AG20443 (cell line): ENCODE results near the gene LRRC26.

Experiments used
- DNase-seq: peaks from one replicate; pipeline ENCODE4 v3.0.0; 2012; ENCODE audit warnings: low spot score, mixed read lengths

LRRC26 gene

DNA sequence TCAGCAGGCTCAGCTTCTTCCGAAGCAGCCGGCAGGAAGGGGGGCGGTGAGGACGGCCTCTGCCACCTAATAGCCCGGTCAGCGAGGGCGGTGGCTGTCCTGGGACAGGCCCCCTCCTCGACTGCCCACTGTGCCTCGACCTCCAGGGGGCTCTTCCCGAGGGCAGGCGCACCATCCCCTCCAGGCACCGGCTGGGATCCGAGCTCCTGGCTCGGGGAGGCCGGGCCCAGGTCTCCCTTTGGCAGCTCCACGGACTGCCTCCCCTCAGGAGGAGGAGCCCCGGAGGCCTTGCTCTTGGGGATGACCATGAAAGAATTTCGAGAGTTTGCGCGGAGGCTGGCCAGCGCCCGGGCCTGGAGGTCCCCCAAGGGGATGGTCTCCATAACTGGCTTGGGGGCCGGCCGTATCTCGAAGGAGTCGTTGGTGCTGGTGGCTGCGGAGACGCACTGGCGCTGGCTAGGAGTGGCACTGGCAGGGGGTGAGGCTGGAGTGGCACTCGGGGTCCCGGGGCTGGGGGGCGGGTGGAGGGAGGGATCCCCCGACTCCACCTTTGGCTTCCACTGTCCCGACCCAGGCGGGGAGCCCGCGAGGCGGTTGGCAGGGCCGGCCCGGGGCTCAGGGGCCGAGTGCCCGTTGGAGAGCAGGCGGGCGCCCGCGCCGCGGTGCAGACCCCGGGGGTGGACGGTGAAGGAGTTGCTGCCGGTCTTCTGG, 29.7 kb upstream of the LRRC26 start:
- DNase-seq = no peak

DNA sequence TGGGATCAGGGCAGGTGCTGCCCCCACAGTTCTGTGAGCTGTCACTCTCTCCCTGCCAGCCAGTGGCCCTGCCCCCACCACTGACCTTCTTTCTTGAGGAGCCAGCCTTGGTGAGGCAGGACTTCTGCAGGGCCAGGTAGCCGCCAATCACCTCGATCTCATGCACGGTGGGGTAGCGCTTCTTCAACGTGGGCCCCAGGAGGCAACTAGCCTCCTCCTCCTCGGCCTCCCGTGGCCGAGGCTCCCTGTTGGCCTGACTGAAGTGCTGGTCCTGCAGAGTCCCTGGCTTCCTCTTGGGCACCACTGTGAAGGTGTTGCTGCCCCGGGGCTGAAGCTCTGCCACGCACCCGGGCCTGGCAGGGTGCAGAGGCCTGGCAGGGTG, 29.0 kb upstream of the LRRC26 start:
- no peak for DNase-seq

DNA sequence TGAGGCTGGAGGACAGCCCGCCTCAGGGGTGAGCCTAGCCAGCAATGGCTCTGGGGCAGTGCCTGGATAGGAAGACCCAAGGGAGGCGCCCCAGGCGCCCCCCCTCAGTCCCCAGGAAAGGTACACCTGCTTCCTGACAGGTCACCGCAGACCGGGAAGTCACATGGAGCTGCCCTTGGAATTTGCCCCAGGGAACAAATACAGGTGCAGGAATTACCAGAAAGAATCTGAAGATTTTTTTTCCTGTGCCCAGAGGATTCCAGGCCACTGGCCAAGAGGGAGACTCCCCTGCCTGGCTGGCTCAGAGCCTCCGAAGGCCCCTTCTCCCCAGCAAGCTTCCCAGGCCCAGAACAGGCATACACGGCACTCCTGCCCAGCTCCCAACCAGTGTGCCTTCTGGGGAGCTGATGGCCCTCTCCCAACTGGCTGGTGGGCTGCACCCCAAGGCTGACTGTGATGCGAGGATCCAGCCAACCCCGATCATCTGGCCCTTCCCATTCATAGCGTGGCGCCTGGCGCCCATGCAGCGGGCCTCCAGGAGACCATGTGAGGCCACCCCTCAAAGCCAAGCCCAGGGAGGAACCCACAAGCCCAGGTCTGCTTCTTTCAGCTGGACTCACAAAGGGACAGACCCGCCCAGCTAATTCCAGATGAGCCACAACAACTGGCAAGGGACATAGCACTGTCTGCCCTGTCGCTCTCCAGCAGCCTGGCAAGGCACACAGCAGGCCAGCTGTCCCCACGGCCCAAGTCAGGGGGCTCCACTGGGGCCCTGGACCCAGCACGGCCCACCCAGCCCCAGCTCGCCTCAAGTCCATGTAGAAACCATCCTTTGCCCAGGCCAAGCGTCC, 28.4 kb upstream of the LRRC26 start:
- no peak for DNase-seq

DNA sequence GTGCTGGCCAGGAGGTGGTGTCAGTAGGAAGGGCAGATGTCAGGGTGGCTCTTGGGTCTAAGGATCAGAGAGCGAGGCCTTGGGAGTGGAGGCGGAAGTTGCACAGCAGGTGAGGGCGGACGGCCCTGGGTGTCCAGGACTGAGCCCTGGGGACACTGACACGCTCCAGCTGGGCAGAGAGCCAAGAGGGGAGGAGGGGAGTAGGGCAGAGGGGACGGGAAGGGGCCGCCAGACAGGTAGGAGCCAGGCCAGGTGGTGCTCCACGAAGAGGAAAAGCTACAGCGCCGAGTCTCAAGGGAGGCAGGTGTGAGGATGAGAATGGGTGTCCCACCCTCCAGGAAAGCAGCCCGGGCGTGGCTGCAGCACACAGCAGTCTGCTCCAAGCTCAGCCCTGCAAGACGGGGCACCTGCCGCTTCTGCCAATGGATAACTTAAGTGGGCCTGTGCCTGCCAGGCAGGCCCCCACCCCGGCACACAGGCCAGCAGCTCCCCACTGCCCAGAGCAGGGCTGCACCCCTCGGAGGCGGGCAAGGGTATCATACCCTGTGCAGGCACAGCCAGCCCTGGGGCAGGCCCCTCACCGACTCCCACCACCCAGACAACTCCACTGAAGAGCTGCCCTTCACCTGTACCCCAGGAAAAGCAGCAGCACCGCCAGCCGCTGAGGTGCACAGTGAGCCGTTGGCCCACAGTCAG, 25.8 kb upstream of the LRRC26 start:
- no peak for DNase-seq

DNA sequence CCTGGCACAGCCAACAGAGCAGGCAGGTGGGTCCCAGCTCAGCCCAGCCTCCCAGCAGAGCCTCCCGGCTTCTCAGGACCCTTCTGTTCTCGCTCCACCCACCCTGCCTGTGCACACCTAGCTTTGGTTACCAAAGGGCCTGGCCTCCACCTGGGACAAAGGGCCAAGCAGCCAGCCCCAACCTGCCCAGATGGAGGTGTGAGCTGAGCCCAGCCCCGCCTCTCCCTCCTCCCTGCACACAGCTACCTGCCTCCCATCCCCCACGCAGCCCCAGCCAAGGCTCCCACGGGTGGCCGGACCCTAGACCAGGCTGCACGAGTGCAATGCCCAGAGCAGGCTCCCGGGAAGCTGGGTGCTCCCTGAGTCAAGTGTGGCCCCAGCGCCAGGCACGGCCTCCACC, 25.1 kb upstream of the LRRC26 start:
- DNase-seq = no peak

DNA sequence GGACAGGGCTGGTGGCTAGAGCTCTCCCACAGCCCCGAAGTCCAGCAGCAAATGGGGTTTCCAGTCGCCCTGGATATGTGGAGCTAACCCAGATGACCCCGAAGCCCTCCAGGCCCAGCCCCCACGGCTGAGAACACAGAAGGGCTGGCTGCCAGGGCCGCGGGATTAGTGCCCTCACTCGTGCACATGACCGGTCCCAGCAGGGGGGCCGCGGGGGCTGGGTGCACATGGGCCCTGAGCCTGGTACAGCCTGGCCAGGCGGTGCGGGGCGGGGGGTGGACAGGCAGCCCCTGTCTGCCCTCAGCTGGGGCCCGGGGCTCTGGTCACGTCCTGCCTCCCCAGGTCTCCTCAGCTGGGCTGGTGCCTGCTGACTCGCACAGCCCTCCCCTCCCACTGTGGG, 24.5 kb upstream of the LRRC26 start:
- DNase-seq = no peak

DNA sequence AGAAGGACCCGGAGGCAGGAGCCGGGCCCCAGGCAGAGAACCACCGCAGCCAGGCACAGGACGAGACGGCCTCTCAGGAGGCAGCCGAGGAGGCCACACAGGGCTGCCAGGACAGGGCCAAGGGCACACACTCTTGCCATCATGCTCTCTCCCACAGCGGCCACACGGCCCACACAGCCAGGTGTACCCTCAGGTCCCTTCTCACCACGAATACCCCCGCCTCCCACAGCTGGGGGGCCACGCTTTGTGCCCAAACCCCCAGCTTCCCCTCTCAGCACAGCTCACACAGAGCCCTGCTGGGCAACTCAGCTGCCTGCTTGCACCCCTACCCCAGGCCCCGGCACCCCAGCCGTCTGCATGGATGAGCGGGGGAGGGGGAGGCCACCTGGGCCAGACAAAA, 23.9 kb upstream of the LRRC26 start:
- no peak for DNase-seq

DNA sequence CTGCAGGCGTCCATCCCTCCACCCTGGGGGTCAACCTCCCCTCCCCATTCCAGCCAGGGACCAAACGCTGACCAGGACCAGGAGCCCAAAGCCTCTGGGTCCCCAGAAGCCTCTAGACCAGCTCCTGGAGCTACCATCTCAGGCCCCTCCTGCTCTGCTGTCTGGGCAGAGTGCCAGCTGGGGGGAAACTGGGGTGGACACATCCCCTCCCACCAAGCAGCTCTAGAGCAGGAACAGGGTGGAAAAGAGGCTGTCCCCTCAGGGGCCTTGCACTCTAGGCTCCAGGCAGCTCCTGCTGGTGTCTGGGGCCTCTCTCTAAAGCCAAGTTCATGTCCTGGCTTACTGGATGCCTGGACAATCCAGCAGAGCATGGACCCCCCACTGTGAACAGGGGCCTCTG, 23.0 kb upstream of the LRRC26 start:
- no peak for DNase-seq

DNA sequence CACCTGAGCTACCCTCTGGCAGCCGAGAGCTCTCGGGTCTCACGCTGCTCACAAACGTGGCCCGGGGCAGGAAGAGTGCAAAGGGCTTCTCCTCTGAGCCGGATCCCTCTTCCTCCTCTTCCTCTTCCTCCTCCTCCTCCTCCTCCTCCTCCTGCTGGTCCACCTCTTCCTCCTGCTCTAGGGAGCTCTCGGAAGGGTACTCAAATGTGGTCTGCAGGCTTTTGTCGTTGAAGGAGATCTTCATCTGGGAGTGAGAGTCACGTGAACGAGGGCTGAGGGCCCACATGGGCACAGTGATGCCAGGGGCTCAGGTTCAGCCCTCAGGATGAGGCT, 22.6 kb upstream of the LRRC26 start:
- no peak for DNase-seq

DNA sequence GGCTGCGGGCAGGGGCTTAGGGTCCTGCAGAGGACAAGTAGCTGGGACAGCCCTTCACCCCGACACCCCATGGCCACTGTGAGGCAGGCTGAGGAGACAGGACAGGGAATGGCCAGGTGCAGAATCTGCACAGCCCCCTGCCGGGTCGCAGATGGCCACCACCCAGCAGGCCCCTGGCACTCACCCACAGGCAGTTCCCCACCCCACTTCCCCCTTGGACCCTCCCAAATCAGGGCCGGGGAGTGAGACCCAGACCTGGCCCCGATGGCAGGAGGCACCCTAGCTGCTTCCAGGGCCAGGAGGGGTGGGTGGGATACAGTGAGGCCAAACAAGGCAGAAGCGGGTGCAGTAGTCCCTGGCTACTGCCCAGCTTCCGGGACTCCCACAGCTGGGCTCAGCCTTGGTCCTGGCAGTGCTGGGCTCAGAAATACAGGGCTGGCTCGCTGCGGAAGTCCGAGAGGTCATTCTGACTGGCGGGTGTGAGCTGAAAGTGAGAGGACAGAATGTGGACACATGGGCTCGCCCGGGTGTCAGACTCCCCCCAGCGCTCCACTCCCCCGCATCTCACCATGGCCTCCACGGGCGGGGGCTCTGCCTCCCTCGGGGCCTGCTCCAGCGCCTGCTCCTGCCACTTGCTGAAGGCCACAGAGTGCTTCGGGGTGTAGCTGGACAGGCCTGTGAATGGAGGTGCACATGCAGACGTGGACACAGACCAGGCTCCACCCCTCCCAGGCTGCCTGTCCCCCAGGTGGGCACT, 22.0 kb upstream of the LRRC26 start:
- DNase-seq = no peak

DNA sequence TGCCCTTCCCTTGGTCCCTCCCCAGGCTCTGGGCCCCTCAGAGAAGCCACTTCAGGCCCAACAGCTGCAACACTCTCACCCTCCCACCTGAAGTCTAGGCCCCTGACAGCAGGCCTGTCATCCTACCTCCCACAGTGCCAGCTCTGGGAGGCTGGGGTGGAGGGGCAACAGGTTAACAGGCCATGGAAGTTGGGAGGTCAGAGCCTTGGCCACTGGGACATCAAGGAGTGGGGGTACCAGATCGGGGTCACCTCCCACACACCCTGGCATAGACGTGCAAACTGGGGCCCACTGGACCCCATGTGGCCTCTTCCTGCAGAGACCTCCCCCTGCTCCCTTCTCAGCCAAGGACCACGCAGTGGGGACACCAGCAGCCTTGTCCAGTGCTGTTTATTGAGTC, 21.4 kb upstream of the LRRC26 start:
- no peak for DNase-seq

DNA sequence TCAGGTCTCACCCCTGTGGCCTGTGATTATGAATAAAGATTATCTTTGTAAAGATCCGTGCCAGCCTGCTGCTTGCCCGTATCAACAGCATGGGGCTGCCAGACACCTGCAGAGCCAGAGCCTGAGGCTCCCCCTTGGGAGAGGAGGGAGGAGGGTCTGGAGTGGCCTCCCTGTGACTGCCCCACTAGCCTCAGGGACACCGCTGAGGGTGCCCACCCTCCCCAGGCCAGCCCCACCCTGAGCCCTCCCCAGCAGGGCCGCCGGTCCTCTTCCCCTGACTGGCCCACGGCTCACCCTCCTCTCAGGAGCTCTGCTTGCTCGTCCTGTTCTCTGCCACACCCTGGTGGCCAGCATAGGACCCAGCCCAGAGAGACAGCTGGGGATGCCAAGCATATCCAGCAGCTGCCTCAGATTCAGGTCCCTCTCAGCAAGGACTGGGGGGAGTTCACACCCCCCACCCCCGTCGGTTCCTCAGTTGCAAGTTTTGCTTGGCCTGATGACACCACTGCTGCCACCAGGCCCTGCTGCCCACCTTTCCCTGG, 20.5 kb upstream of the LRRC26 start:
- no peak for DNase-seq

DNA sequence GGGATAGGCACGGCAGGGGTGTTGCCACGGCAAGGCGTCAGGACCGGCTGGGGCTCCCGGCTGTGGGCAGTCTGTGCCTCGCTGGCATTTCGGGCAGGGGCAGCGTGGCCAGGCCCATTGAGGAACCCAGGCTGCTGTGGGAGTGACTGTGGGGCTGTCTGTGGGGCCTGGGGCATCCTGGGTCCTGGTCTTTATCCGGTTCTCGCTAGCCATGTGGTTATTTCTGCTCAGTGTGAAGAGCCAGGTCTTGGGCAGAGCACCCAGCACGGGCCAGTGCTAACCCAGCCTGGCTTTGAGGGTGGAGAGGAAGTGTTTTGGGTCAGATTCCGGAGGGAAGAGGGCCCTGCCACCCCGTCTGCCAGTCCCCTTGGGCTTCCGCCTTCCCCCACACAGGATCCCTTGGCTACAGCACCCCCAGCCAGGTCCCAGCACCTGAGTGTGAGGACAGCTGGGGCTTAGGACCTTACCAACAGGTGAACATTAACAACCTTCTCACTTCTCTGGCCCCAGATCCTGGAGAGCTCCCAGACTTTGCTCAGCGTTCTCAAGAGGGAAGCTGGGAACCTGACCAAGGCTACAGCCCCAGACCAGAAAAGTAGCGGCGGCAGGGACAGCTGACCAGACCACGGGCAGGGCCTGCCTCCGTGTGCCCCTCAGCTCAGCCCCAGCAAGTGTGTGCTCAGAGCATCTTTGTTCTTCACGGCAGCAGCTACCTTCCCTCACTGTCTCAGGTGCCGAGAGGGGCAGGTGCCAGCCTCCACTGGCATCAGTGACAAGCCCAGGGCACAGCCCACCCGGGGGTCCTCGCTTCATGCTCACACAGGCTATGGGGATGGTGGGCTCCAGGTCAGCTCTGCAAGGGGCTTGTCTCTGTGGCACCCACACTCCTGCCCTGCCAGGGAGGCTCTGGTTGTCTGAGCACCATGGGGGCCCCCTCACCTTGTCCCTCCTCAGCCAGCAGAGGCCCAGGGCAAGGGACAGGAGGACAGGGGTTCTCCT, 19.7 kb upstream of the LRRC26 start:
- no peak for DNase-seq

DNA sequence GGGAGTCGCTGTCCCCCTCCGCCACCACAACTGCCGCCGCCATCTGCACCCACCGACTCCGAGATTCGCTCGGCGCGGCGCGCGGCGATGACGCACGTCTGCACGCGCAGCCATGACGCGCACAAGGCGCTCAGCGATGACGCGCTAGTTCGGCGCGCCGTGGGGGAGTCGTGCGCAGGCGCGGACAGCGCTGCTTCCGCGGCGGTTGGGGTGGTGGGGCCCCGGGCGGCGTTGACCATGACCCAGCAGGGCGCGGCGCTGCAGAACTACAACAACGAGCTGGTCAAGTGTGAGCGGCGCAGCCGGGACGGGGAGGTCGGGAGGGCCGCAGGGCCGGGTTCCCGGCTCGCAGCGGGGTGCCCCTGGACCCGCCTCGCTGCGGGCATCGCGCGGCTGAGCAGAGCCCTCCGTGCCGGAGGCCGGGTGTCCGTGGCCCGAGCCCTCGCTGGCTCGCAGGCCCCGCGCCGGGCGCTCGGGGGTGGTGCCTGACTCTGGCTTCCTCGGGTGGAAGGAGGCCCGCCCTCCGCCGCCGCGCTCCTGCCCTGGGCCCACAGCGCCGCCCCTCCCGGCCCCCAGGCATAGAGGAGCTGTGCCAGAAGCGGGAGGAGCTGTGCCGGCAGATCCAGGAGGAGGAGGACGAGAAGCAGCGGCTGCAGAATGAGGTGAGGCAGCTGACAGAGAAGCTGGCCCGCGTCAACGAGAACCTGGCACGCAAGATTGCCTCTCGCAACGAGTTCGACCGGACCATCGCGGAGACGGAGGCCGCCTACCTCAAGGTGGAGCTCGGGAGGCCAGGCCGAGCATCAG, 18.8 kb upstream of the LRRC26 start, which contains the start of the genes ANAPC2 and SSNA1:
ANAPC2 (minus strand) TSS at position 71 of the 807 bp plus-strand sequence; CDS start at position 43, 28 bp downstream.
SSNA1 (plus strand) TSS at position 187 of the 807 bp plus-strand sequence; CDS start at position 238, 51 bp downstream.
- peak; percentile 98 for DNase-seq

DNA sequence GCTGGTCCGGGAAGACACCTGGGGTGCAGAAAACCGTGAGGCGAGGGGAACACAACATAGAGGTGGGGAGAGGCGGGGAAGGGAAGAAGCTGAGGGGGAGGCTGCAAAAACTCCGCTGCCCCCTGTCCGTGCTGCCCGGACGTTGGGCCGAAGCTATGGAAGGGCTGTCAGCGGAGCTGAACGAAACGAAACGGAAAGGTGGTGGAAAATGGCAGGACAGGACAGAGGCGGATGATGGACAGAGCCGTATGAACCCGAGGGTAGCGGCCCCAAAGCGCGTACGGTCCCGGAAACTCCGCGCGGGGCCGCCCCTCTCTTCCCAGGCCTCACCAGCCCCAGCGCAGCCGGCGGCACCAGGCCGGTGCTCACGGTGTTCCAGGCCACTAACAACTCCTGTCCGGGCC, 18.2 kb upstream of the LRRC26 start:
- DNase-seq = no peak

DNA sequence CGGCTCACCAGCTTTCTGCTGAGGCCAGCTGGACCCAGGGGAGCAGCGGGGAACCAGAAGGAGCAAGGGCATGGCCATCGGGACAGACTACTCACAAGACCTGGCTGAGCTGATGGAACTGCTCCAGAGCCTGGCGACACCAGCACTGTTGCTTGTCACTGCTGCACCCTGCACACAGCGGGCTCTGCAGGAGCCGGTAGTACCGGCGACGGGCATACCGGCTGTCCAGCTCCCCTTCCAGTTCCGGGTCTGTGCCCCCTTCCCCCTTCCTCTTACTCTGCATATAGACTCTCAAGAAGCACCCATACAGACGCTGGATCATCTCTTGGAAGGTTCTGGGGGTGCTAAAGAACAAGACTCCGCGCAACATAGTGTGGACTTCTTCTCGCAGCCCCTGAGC, 17.5 kb upstream of the LRRC26 start:
- no peak for DNase-seq

DNA sequence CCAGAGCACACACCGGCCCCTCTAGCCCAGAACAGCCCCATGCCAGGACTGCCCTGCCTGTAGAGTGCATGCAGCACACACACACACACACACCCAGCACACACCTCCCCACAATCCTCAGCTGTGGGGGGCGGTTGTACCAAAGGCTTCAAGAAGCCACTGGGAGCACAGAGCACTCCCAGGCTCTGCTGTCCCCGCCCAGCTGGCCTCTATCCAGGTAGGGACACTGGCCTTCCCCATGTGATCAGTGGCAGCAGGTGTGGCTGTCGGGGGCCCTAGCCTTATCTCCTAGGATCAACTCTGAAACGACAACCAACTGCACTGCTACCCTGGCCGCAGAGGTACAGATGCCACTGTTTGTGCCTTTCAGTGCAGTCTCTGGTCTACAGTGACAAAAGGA, 16.5 kb upstream of the LRRC26 start:
- no peak for DNase-seq

DNA sequence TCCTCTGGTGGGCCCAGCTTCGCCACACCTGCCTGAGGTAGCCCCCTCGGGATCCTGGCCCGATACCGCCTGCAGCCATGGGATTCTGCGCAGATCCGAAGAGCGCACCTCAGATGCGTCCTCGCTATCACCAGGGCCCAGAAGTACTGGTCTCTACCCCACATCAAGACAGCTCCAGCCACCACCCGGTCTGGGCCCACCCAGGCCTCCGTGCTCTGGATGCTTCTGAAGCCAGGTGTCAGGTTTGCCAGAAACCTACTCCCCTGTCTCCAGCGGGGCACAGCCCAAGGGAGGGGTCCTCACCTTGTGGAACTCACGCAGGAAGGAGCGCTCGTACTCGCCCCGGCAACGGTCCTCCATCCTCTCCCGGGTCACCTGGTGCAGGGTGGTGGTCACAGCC, 16.1 kb upstream of the LRRC26 start:
- no peak for DNase-seq

DNA sequence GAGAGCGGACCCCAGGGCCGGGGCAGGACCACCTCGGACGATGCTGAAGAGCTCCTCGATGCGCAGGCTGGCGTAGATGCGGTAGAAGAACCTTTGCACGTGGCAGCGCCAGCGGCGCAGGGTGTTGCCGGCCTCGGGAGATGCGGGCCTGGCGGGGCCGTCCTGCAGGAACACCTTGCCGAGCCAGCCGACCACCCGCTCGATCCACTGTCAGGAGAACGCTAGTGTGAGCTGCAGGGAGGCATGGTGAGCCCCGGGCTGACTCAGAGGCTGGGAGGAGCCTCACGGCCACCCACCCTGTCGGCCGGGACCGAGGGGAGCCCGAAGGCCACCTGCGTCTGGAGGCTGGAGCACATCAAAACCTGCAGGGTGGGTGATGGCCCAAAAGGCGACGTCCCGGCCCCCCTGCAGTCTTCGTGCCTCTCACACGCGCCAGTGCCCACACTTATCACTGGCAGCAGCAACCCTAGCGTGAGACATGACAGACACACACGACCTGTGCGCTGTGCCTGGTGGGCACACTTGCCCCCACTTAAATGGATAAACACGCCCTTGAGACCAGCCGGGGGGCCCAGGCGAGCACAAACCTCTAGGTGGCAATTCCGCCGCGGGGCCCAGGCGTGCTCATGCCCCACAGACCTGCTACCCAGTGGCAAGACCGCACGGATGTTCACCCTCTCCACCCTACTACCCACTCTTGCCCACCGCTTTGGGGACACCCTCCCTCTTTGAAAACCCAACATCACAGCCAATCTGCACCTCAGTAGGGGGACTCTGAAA, 15.2 kb upstream of the LRRC26 start:
- no peak for DNase-seq
